OCI-LY7 (cell line): ENCODE results near the gene PCYT2. TPM values are rescaled to one million over a fixed set of nuclear protein-coding genes. Genes with fewer than 3 reads are reported as not detected.

ENCODE experiments used
- BruUV-seq: library from RNA; stranded (reverse); fragments of 400-500 nt; replicated peaks from 2 replicates; lab custom pipeline; 2021; lab: Mats Ljungman, UMichigan
- CTCF ChIA-PET: fragments of 300-600 bp; sonication (Branson Sonifier 250); formaldehyde crosslinking; loops from one replicate; lab custom pipeline; 2022; ENCODE audit warnings: antibody characterized with exemption; ENCODE audit not compliant: unreplicated experiment; lab: Charles Lee
- POLR2A ChIA-PET: fragments of 300-600 bp; sonication (Branson Sonifier 250); formaldehyde crosslinking; loops from one replicate; lab custom pipeline; 2022; ENCODE audit warnings: antibody characterized with exemption; lab: Charles Lee
- DNase-seq: peaks from one replicate; pipeline ENCODE4 v3.0.0-alpha.2; 2015; ENCODE audit warnings: low spot score
- H2AFZ ChIP-seq: fragments of 200-600 bp; sonication (generic), shearing (Covaris generic); 2 replicates; pipeline ENCODE4 v1.6.1; 2014; ENCODE audit warnings: mild to moderate bottlenecking, antibody characterized with exemption, low read length, moderate library complexity
- H3K27ac ChIP-seq: fragments of 200-600 bp; sonication (generic); 2 replicates; pipeline ENCODE4 v1.5.1; 2014; ENCODE audit warnings: mixed run types, low read depth, mild to moderate bottlenecking, moderate library complexity, low read length, inconsistent platforms; ENCODE audit not compliant: poor library complexity, severe bottlenecking
- H3K36me3 ChIP-seq: fragments of 200-600 bp; sonication (generic); 2 replicates; pipeline ENCODE4 v1.6.1; 2014; ENCODE audit warnings: mild to moderate bottlenecking, antibody characterized with exemption, low read length, moderate library complexity, mixed read lengths; ENCODE audit not compliant: insufficient read depth
- H3K4me1 ChIP-seq: fragments of 200-600 bp; sonication (generic); 2 replicates; pipeline ENCODE4 v1.5.1; 2014; ENCODE audit warnings: mild to moderate bottlenecking, low read length; ENCODE audit not compliant: insufficient read depth, poor library complexity, severe bottlenecking
- H3K4me2 ChIP-seq: fragments of 200-600 bp; sonication (generic); 2 replicates; pipeline ENCODE4 v1.6.1; 2014; ENCODE audit warnings: mild to moderate bottlenecking, low read length
- H3K4me3 ChIP-seq: fragments of 200-600 bp; sonication (generic); 2 replicates; pipeline ENCODE4 v1.5.1; 2014; ENCODE audit warnings: mild to moderate bottlenecking, low read depth, low read length; ENCODE audit not compliant: poor library complexity, severe bottlenecking
- H3K79me2 ChIP-seq: fragments of 200-600 bp; sonication (generic); 2 replicates; pipeline ENCODE4 v1.6.1; 2016; ENCODE audit warnings: low read depth, mild to moderate bottlenecking, low read length, moderate library complexity, mixed read lengths; ENCODE audit not compliant: insufficient read depth
- H3K9me2 ChIP-seq: fragments of 200-600 bp; sonication (generic); 2 replicates; pipeline ENCODE4 v1.6.1; 2016; ENCODE audit warnings: mild to moderate bottlenecking, low read length, mixed read lengths; ENCODE audit not compliant: insufficient read depth
- H3K9me3 ChIP-seq: fragments of 200-600 bp; sonication (generic); 2 replicates; pipeline ENCODE4 v1.6.1; 2014; ENCODE audit warnings: mild to moderate bottlenecking, mixed run types, low read length, mixed read lengths
- H4K20me1 ChIP-seq: fragments of 200-600 bp; sonication (generic); 2 replicates; pipeline ENCODE4 v1.6.1; 2014; ENCODE audit warnings: mild to moderate bottlenecking, antibody characterized with exemption, low read length, moderate library complexity, mixed read lengths; ENCODE audit not compliant: insufficient read depth
- EZH2phosphoT487 ChIP-seq: fragments of 200-600 bp; sonication (generic); IDR thresholded peaks from 2 replicates; pipeline ENCODE4 v1.6.1; 2018; ENCODE audit warnings: low read depth, borderline replicate concordance, mild to moderate bottlenecking, mixed run types, antibody characterized with exemption, low read length, moderate library complexity, mixed read lengths
- intact Hi-C: fragments of 100-400 bp; cut with micrococcal nuclease; formaldehyde crosslinking; loops from one replicate; pipeline ENCODE4 v1.10.0; 2022; ENCODE audit not compliant: unreplicated experiment
- total RNA-seq, 2 experiments: library from RNA; depleted of rRNA in 1 of 2; stranded (reverse); fragments of >200 nt in 1 of 2; shearing (Covaris generic) in 1 of 2; gene quantifications; 2 replicates each; pipeline ENCODE4 v1.2.3, GENCODE V29; 2014 to 2022
- TF ChIP-seq, protein P1 (sequence below): fragments of 200-600 bp; sonication (generic); conservative IDR thresholded peaks from 2 replicates; pipeline ENCODE4 v1.5.1; 2014; ENCODE audit warnings: mild to moderate bottlenecking, antibody characterized with exemption, low read length, moderate library complexity, mixed read lengths

PCYT2 gene
- total RNA-seq, 2 experiments from 2014 or later: 70.1 to 104 TPM

- Histone ChIP-seq H3K27ac (no peak overlapping the region), H3K9me2 (no peaks in the 10 kb centered on the region), H3K79me2 (peaks cover 35% of the 10 kb centered on the region), H3K4me2 (peak overlapping the region; percentile 73), H3K36me3 (peaks cover 9% of the 10 kb centered on the region; the same call in 1 of the 2 replicates), H4K20me1 (no peaks in the 10 kb centered on the region), H2AFZ (peak overlapping the region; percentile 18; the same call in 1 of the 2 replicates), H3K4me3 (peak overlapping the region; percentile 68), H3K4me1 (peaks cover 34% of the 10 kb centered on the region), H3K9me3 (no peaks in the 10 kb centered on the region)
- BruUV-seq: no TSS peak
- ChIA-PET CTCF (interaction anchor here (1.0 kb wide), 1 partner anchor 59 kb away, joined by 4 read pairs; no protein-coding TSS in a partner anchor), POLR2A (interaction anchor here (0.7 to 1.7 kb wide), 3 partner anchors 11 to 15 kb away, joined by 3 to 5 read pairs (median 4); partner anchors contain the start of gene SIRT7)
- intact Hi-C loops: no loop called here
- peak; percentile 19 for DNase-seq
- TF ChIP-seq, protein P1, sequence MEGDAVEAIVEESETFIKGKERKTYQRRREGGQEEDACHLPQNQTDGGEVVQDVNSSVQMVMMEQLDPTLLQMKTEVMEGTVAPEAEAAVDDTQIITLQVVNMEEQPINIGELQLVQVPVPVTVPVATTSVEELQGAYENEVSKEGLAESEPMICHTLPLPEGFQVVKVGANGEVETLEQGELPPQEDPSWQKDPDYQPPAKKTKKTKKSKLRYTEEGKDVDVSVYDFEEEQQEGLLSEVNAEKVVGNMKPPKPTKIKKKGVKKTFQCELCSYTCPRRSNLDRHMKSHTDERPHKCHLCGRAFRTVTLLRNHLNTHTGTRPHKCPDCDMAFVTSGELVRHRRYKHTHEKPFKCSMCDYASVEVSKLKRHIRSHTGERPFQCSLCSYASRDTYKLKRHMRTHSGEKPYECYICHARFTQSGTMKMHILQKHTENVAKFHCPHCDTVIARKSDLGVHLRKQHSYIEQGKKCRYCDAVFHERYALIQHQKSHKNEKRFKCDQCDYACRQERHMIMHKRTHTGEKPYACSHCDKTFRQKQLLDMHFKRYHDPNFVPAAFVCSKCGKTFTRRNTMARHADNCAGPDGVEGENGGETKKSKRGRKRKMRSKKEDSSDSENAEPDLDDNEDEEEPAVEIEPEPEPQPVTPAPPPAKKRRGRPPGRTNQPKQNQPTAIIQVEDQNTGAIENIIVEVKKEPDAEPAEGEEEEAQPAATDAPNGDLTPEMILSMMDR: no peak
- no peak for TF ChIP-seq EZH2phosphoT487
These were observed 17.5 kb upstream of the PCYT2 start for GRCh38 chr17:81928544-81929252.

GRCh38 chr17:81927653-81928543 lies 16.7 kb upstream of the PCYT2 start, which contains the start of gene MAFG:
Gene MAFG, minus strand, starts transcription at chr17:81927735. Its CDS starts 4,550 bp downstream, at chr17:81923185.
- Histone ChIP-seq H3K4me3 (peak within 1 kb of the TSS; percentile 80), H3K4me2 (peak within 1 kb of the TSS; percentile 85), H3K27ac (peak within 1 kb of the TSS; percentile 60), H4K20me1 (no peaks in the 10 kb centered on the region), H3K9me2 (no peaks in the 10 kb centered on the region), H2AFZ (peak within 1 kb of the TSS; percentile 18), H3K9me3 (no peaks in the 10 kb centered on the region), H3K79me2 (peaks cover 37% of the 10 kb centered on the region), H3K36me3 (peaks cover 2% of the 10 kb centered on the region; the same call in 1 of the 2 replicates), H3K4me1 (peaks cover 34% of the 10 kb centered on the region)
- intact Hi-C loops: loop anchor here (2.0 kb wide), 2 partner anchors 57 to 215 kb away; partner anchors contain the start of genes ARHGDIA and SLC25A10
- peak; percentile 98 for DNase-seq
- BruUV-seq: no TSS peak
- ChIA-PET CTCF (interaction anchor here (0.6 to 1.0 kb wide), 2 partner anchors 59 to 224 kb away, joined by 4 read pairs; partner anchors contain the start of gene MRPL12), POLR2A (interaction anchor here (0.7 to 1.7 kb wide), 4 partner anchors 11 to 110 kb away, joined by 3 to 5 read pairs (median 4); partner anchors contain the start of gene DCXR)
- no peak for TF ChIP-seq EZH2phosphoT487
- TF ChIP-seq, protein P1: peak; percentile 84
